Measurements from ENCODE around the gene PRKCI.

PRKCI gene

GRCh38 chr3:170344971-170345370 is 122.7 kb downstream of the PRKCI start:
- Histone ChIP-seq H3K9ac (ENCODE audit: low read depth, low read length, poor library complexity, severe bottlenecking) (no peak overlapping the region), H3F3A (ENCODE audit: low read depth) (peaks cover 4% of the 10 kb centered on the region; the same call in 1 of the 2 replicates), H4K20me1 (ENCODE audit: insufficient read depth, low read length, poor library complexity, severe bottlenecking) (no peaks in the 10 kb centered on the region), H3K9me3 (ENCODE audit: insufficient read depth, low read depth, low read length) (no peaks in the 10 kb centered on the region), H3K36me3 (ENCODE audit: insufficient read depth, low read length) (no peaks in the 10 kb centered on the region), H3K27me3 (ENCODE audit: insufficient read depth, low read length, poor library complexity, severe bottlenecking) (no peaks in the 10 kb centered on the region), H3K4me2 (ENCODE audit: low read depth, low read length, poor library complexity, severe bottlenecking) (peak overlapping the region; percentile 21), H3K4me3 (ENCODE audit: low read length, poor library complexity, severe bottlenecking) (no peak overlapping the region), H3K4me1 (ENCODE audit: insufficient read depth, low read length, poor library complexity, severe bottlenecking) (peaks cover 23% of the 10 kb centered on the region), H3K79me2 (ENCODE audit: insufficient read depth, low read length) (no peaks in the 10 kb centered on the region), H2AFZ (ENCODE audit: low read length) (peak overlapping the region; percentile 65), H3K9me2 (replicated peaks; ENCODE audit: low read depth, low read length) (no peaks in the 10 kb centered on the region)
- no peak for TF ChIP-seq CTCF (conservative IDR thresholded peaks at IDR 0.05; ENCODE audit: low read length)
- no peak for TF ChIP-seq EZH2phosphoT487 (IDR thresholded peaks at IDR 0.05; ENCODE audit: borderline replicate concordance)

DNA sequence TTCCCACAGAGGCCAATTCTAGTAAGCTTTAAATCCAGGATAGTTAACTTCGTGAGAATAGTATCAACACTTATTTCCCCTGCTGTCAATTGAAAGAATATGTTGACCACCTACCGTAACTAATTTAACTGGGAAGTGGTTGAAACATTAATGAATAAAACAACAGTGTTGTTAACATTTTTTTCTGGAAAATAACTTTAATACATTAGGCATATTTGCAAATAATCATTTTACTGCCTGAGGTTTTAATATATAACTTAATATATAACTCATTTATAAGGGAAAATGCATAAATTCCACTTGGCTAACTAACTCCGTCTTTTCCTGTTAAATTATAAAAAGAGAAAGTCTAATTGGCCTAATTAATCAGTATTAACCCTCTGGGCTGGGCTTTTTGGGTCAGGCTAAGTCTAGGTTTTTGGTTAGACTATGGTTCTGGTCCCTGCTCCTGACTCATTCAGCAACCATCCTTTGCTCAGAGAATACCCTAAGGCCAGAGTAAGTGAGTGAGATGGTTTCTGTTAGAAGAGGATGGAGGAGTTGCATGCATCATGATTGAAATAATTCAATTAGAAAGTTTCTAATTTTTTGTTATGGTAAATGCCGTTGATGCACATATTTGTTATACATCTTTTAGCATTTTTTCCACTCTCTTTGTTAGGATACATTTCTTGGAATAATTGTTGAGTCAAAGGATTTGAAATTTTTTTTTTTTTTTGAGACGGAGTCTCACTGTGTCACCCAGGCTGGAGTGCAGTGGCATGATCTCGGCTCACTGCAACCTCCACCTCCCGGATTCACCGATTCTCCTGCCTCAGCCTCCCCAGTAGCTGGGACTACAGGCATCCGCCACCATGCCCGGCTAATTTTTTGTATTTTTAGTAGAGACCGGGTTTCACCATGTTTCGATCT is 124.5 kb downstream of the PRKCI start:
- Histone ChIP-seq H3K9me3 (ENCODE audit: insufficient read depth, low read depth, low read length) (no peaks in the 10 kb centered on the region), H4K20me1 (ENCODE audit: insufficient read depth, low read length, poor library complexity, severe bottlenecking) (no peaks in the 10 kb centered on the region), H3K4me2 (ENCODE audit: low read depth, low read length, poor library complexity, severe bottlenecking) (no peak overlapping the region), H3K4me1 (ENCODE audit: insufficient read depth, low read length, poor library complexity, severe bottlenecking) (peaks cover 33% of the 10 kb centered on the region), H3K4me3 (ENCODE audit: low read length, poor library complexity, severe bottlenecking) (no peak overlapping the region), H3K27me3 (ENCODE audit: insufficient read depth, low read length, poor library complexity, severe bottlenecking) (no peaks in the 10 kb centered on the region), H3K9ac (ENCODE audit: low read depth, low read length, poor library complexity, severe bottlenecking) (no peak overlapping the region), H3K79me2 (ENCODE audit: insufficient read depth, low read length) (no peaks in the 10 kb centered on the region), H2AFZ (ENCODE audit: low read length) (no peak overlapping the region), H3K36me3 (ENCODE audit: insufficient read depth, low read length) (no peaks in the 10 kb centered on the region), H3F3A (ENCODE audit: low read depth) (peaks cover 7% of the 10 kb centered on the region; the same call in 1 of the 2 replicates), H3K9me2 (replicated peaks; ENCODE audit: low read depth, low read length) (no peaks in the 10 kb centered on the region)
- no peak for TF ChIP-seq CTCF (conservative IDR thresholded peaks at IDR 0.05; ENCODE audit: low read length)
- TF ChIP-seq EZH2phosphoT487 (IDR thresholded peaks at IDR 0.05; ENCODE audit: borderline replicate concordance): no peak

DNA sequence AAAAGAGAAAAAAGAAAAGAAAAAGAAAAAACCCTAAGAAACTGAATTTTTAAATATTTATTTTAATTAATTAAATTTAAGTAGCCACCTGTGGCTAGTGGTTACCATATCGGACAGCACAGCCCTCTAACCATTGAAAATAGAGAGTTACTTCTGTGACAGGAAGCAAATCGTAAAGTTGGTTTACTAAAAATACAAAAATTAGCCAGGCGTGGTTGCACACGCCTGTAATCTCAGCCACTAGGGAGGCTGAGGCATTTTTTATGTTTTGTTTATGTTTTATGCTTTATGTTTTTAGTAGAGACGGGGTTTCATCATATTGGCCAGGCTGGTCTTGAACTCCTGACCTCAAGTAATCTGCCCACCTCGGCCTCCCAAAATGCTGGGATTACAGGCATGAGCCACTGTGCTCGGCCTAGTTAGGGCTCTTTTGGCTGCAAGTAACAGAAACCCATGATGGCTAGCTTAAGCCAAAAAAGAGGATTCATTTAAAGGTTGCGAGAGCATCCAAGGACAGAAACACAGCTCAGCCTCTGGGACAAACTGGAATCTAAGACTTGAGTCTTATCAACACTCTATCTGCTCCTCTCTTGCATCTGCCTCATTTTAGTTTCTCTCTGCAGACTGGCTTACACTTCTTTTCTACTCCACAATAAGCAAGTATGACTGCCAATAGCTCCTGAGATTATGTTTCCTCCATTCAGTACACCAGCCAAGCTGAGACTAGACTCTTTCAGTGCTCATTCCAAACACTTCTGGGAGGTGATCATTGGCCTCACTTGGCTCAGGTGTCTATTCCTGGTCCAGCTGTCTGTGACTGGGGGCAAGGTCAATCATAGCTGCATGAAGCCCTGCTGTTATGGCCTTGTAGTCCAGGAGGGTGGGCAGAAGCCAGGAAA is 128.5 kb downstream of the PRKCI start:
- H3K9me3 ChIP-seq (ENCODE audit: insufficient read depth, low read depth, low read length): no peaks in the 10 kb centered on the region
- no peak overlapping the region for H3K9ac ChIP-seq (ENCODE audit: low read depth, low read length, poor library complexity, severe bottlenecking)
- H3K79me2 ChIP-seq (ENCODE audit: insufficient read depth, low read length): no peaks in the 10 kb centered on the region
- no peaks in the 10 kb centered on the region for H3K9me2 ChIP-seq (replicated peaks; ENCODE audit: low read depth, low read length)
- no peaks in the 10 kb centered on the region for H3K36me3 ChIP-seq (ENCODE audit: insufficient read depth, low read length)
- H4K20me1 ChIP-seq (ENCODE audit: insufficient read depth, low read length, poor library complexity, severe bottlenecking): no peaks in the 10 kb centered on the region
- H3F3A ChIP-seq (ENCODE audit: low read depth): peaks cover 3% of the 10 kb centered on the region; the same call in 1 of the 2 replicates
- H3K4me3 ChIP-seq (ENCODE audit: low read length, poor library complexity, severe bottlenecking): peak overlapping the region; percentile 46
- H3K4me1 ChIP-seq (ENCODE audit: insufficient read depth, low read length, poor library complexity, severe bottlenecking): peaks cover 17% of the 10 kb centered on the region
- TF ChIP-seq EZH2phosphoT487 (IDR thresholded peaks at IDR 0.05; ENCODE audit: borderline replicate concordance) (no peak; the same call in 1 of the 2 replicates), CTCF (conservative IDR thresholded peaks at IDR 0.05; ENCODE audit: low read length) (no peak)
- H3K27me3 ChIP-seq (ENCODE audit: insufficient read depth, low read length, poor library complexity, severe bottlenecking): no peaks in the 10 kb centered on the region
- H2AFZ ChIP-seq (ENCODE audit: low read length): no peak overlapping the region
- H3K4me2 ChIP-seq (ENCODE audit: low read depth, low read length, poor library complexity, severe bottlenecking): peak overlapping the region; percentile 69
